Activated CD4-positive, CD25-positive, alpha-beta regulatory T cell treated with anti-CD3 and anti-CD28 coated beads, Interleukin-2, amount 50 U/mL, for 72 hours (primary cell): ENCODE data around the gene NINL.
"Not testable (repeated sequence)": the region's sequence is repeated elsewhere in the genome, so short reads cannot be mapped to it uniquely, and the experiment has no call there.

Experiments used
- DNase-seq: peaks from one replicate; pipeline ENCODE4 v3.0.0; 2021

NINL gene

GRCh38 chr20:25550645-25551337 lies 34.5 kb downstream of the NINL start:
- DNase-seq = not testable (repeated sequence)

GRCh38 chr20:25549843-25550477 lies 35.4 kb downstream of the NINL start:
- DNase-seq = no peak

GRCh38 chr20:25549172-25549773 lies 36.1 kb downstream of the NINL start:
- no peak for DNase-seq

GRCh38 chr20:25548613-25549086 lies 36.7 kb downstream of the NINL start:
- no peak for DNase-seq

- no peak for DNase-seq
Measured at GRCh38 chr20:25547999-25548398, 37.3 kb downstream of the NINL start.

GRCh38 chr20:25547063-25547462 lies 38.3 kb downstream of the NINL start:
- DNase-seq = no peak

GRCh38 chr20:25546048-25546447 lies 39.3 kb downstream of the NINL start:
- DNase-seq = no peak

- DNase-seq = no peak
Measured at GRCh38 chr20:25545171-25545570, 40.2 kb downstream of the NINL start.

GRCh38 chr20:25544734-25545133 lies 40.6 kb downstream of the NINL start:
- DNase-seq = no peak

- no peak for DNase-seq
Measured at GRCh38 chr20:25544311-25544710, 41.0 kb downstream of the NINL start.

- no peak for DNase-seq
Measured at GRCh38 chr20:25543068-25543467, 42.3 kb downstream of the NINL start.

GRCh38 chr20:25541676-25542075 lies 43.7 kb downstream of the NINL start:
- no peak for DNase-seq

GRCh38 chr20:25539742-25540672 lies 45.3 kb downstream of the NINL start:
- DNase-seq = no peak

GRCh38 chr20:25538838-25539665 lies 46.3 kb downstream of the NINL start:
- DNase-seq = no peak

GRCh38 chr20:25537890-25538289 lies 47.4 kb downstream of the NINL start:
- DNase-seq = no peak

- no peak for DNase-seq
Measured at GRCh38 chr20:25535762-25536161, 49.6 kb downstream of the NINL start.

GRCh38 chr20:25534845-25535244 lies 50.5 kb downstream of the NINL start:
- no peak for DNase-seq

GRCh38 chr20:25533920-25534700 lies 51.2 kb downstream of the NINL start:
- no peak for DNase-seq

GRCh38 chr20:25532971-25533391 lies 52.4 kb downstream of the NINL start:
- no peak for DNase-seq

- no peak for DNase-seq
Measured at GRCh38 chr20:25532015-25532751, 53.1 kb downstream of the NINL start.
